GM12891 (cell line): ENCODE measurements around the gene PTGES3.

Experiments used
- DNase-seq: peaks from one replicate; pipeline ENCODE4 v3.0.0; 2011; ENCODE audit warnings: low spot score; ENCODE audit not compliant: insufficient read length
- FAIRE-seq: peaks from 2 replicates; lab custom pipeline; 2011; peaks lifted over from hg19 to GRCh38; lab: Jason Lieb, UNC
- PAX5 ChIP-seq: IDR thresholded peaks from 2 replicates; pipeline ENCODE4 v1.6.1; 2011; ENCODE audit warnings: low read length, moderate library complexity, mild to moderate bottlenecking; ENCODE audit not compliant: insufficient read depth, severe bottlenecking
- POLR2A ChIP-seq: IDR thresholded peaks from 2 replicates; pipeline ENCODE4 v1.6.1; 2011; ENCODE audit warnings: low read depth, low read length, control low read depth
- POLR2AphosphoS5 ChIP-seq: IDR thresholded peaks from 2 replicates; pipeline ENCODE4 v1.6.1; 2011; ENCODE audit warnings: low read depth, low read length, control low read depth
- POU2F2 ChIP-seq: IDR thresholded peaks from 2 replicates; pipeline ENCODE4 v1.6.1; 2011; ENCODE audit warnings: low read depth, mild to moderate bottlenecking, control low read depth, low read length, moderate library complexity
- SPI1 ChIP-seq: IDR thresholded peaks from 2 replicates; pipeline ENCODE4 v1.6.1; 2011; ENCODE audit warnings: low read depth, low read length, control low read depth
- TAF1 ChIP-seq: IDR thresholded peaks from 2 replicates; pipeline ENCODE4 v1.6.1; 2011; ENCODE audit warnings: low read depth, low read length, control low read depth

PTGES3 gene

DNA sequence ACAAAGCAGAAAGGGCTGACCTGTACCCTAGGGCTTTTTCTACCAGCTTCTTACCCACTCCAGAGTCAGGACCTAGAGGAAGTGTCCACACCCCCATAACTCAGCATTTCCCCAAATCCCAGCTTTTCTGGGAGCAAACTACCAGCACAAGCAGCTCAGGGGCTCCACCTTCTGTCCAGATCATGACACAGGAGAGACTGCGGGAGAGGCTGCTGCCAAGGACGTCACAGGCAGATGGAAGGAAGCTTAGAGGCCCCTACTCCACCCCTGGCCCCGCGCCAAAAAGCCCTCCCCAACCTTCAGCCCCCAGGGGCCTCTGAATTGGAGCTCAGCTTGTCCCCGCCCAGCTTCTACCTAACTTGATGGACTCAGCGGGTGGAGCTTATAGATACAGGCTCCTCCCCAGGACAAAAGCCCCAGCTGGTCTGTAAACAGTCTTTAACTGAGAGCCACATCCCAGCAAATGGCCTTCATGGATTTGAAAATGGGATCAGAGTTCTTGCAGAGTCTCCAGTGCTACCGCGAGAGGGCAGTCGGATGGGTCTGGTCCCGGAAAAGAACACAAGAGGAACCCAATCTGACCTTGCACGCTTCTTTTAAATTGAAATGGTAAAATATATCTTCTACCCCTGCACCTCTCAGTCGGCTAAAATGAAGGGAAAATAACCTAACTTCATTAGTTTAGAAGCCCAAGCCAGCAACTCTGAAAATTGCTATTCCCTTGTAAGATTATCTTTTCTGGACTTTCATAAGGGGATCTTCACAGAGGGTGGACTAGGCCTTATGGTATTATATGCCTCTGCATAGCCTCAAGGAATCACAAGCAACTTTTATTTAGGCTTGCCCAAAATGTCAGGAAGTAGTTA, 51.2 kb downstream of the PTGES3 start:
- TF ChIP-seq SPI1 = 0 out of 2 replicates have a peak, but pooled peaks have one; percentile 10
- peak; percentile 79 for TF ChIP-seq POLR2A
- TF ChIP-seq TAF1 = no peak
- TF ChIP-seq POLR2AphosphoS5 = peak; percentile 79; the same call in 1 of the 2 replicates
- peak; percentile 84 for TF ChIP-seq POU2F2
- peak; percentile 79 for DNase-seq
- no peak for FAIRE-seq

DNA sequence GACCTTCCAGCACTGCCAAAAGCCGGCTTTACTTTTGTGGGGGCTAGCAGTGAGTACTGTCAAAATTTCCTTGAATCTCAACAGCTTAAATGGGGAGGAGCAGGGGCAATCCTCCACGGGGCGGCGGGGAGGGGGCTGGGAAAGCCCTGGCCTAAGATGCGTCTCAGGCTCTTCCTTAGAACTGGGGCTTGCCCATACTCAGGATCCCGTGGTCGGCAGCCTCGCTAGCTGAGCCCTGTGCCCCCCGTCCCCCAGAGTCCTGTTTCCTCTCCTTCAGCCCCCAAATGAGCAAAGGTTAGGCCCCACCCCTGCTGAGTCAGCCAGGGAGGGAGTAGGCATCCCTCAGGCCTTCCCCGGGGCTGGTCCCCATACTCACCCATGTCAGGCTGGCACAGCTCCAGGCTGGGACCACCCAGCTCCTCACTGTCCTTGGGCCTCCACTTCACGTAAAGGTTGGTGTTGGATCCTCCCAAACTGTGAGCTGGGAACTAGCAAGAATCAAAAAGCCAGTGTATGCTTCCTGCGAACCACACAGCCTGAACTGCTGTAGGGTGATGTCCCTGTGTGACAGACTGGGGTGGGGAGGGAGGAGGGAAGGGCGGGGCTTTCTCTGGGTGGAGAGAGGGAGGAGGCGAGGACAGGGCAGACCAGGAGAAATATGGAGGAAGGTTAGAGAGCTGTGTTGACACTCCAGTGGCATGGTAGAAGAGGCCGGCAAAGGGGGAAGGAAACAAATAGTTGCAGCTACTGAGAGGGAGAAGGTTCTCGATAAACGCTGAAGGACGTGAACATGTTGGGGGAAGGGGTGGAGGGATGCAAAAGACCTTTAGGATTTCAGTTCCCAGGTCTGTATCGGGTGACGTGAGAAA, 52.0 kb downstream of the PTGES3 start:
- TF ChIP-seq TAF1 (peak; percentile 52; the same call in 1 of the 2 replicates), POLR2AphosphoS5 (no peak; the same call in 1 of the 2 replicates)
- FAIRE-seq (peak; percentile 92), DNase-seq (no peak)

GRCh38 chr12:56634837-56635791, 53.0 kb downstream of the PTGES3 start:
- TF ChIP-seq POLR2AphosphoS5 (peak; percentile 53; the same call in 1 of the 2 replicates), TAF1 (no peak), POLR2A (peak; percentile 57; the same call in 1 of the 2 replicates), PAX5 (no peak), SPI1 (no peak), POU2F2 (no peak)
- FAIRE-seq = peak; percentile 91
- DNase-seq = no peak

GRCh38 chr12:56634242-56634836, 53.7 kb downstream of the PTGES3 start:
- FAIRE-seq (peak; percentile 5), DNase-seq (no peak)
- no peak for TF ChIP-seq SPI1
- TF ChIP-seq POLR2AphosphoS5 = no peak
- no peak for TF ChIP-seq POU2F2
- no peak for TF ChIP-seq PAX5
- TF ChIP-seq TAF1 = no peak
- no peak for TF ChIP-seq POLR2A

GRCh38 chr12:56633468-56634241, 54.4 kb downstream of the PTGES3 start:
- no peak for TF ChIP-seq POLR2A
- TF ChIP-seq SPI1 = no peak
- TF ChIP-seq POLR2AphosphoS5 = no peak
- no peak for TF ChIP-seq PAX5
- TF ChIP-seq POU2F2 = no peak
- no peak for TF ChIP-seq TAF1
- FAIRE-seq (no peak), DNase-seq (no peak)

DNA sequence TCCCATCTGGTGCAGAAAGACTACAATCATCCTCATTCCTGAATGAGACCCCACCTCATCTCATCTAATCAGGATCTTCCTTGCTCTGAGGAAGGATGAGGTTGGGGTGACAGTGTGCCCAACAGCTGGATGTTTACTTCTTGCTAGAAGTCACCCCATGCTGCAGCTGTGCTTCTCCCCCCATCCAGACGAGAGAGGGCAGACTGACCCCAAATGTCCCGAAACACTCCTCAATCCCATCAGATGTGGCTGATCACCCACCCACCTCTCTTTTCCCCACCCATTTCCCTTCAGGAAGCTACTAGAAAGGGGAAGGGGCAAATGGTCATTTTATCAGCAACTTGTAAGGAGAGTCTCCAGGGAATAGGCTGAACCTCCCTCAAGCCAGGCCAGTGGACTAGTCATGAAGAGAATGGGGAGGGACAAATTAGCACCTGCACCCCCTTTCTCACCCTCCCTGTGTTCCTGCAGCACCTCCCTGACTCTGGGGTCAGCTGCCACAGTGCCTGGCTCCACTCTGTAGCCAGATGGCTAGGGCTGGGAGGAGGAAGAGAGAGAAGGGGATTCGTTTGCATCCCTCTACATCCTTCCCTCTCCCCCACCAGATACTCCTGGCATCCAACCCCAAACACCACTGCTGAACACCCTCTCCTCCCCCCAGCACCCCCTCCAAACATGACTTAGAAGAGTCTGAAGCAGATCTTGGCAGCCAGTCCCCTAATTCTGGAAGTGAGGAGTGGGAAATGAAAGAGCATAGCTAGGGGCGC, 55.2 kb downstream of the PTGES3 start:
- no peak for TF ChIP-seq POLR2A
- no peak for TF ChIP-seq TAF1
- no peak for TF ChIP-seq POLR2AphosphoS5
- TF ChIP-seq SPI1 = no peak

DNA sequence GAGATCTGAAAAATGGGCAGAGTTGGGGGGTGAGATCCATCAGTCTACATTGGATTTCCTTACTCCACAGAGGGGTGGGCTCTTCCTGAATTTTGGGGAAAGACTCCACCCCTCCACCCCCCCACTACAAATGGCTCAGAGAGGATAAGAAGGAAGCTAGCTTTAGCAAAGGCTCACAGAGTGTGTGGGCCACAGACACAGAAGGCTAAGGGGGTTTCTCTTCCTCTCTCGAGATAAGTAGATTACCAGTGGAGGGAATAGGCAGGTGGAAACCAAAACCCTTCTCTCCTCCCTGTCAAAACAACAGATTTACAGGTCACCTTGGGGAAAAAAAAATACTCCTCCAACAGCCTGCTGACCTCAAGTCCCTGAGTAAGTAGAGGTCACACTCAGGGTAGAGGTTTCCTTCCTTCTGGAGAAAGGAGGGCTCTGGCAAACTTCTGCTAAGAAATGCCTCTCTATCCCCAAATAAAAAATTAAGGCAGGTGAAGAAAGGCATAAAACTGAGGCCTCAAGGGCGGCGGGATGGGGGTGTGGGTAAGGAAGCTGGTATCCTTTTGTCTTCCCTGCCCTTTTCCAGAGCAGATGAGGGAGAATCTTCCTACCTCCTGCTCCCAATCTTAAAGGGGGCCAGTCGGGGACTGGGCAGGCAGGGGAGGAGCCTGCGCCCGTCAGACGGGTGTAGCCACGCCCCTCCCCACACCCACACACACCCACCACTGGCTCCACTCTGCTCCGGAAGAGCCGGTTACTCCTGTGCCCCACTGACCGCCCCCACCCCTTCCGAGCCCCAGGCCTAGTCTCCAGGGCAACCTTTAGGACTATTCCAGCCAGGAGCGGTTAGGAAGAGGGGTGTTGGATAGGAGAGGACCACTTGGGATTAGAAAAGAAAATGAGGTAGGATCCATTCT, 56.0 kb downstream of the PTGES3 start:
- peak; percentile 47 for FAIRE-seq
- no peak for DNase-seq
- TF ChIP-seq POLR2AphosphoS5 = no peak
- TF ChIP-seq POU2F2 = 0 out of 2 replicates have a peak, but pooled peaks have one; percentile 38
- peak; percentile 87 for TF ChIP-seq SPI1
- TF ChIP-seq TAF1 = 0 out of 2 replicates have a peak, but pooled peaks have one; percentile 9
- TF ChIP-seq PAX5 = no peak
- TF ChIP-seq POLR2A = no peak

More for the DNA sequence above, 55.2 kb downstream of the PTGES3 start:
- no peak for DNase-seq
- FAIRE-seq = no peak
